Measurements from ENCODE around the gene ZNF841. TPM values are rescaled to one million over a fixed set of nuclear protein-coding genes. Genes with fewer than 3 reads are reported as not detected.

Gene ZNF841
- total and polyA plus RNA-seq, 9 of the 15 experiments (the other 6 are each of a cell fraction or from before 2014, with no cell fraction given) = 3.1 to 17.1 (median 11.0) TPM

DNA sequence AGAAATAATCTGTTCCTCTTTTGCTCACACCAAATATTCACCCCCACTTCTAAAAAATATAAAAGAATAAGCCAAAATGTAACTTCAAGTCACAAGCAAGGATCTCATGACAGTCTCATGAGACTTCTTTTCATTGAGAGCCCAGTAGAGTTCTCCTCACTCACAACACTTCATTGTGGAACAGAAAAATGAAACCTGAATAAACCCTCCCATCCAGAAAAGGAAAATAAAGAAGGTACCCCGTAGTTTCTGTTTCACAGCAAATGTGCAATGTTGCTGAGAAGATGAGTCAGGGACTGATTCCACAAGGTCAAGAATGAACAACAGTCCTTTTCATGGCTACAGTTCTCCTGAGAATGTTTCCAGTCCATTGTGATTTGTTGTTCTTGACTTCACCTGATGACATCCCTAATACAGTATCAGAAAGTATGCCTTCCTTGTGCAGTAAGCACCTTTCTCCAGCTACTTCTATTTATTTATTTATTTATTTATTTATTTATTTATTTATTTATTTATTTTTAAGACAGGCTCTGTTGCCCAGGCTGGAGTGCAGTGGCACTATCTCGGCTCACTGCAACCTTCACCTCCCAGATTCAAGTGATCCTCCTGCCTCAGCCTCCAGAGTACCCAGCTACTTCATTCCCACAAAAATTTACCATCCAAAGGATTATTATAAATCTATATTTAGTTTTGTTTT is 6.4 kb upstream of the ZNF841 start:
- H3K27me3 ChIP-seq (ENCODE audit: control insufficient read depth in 2 of 2, insufficient read depth in 2 of 2, low read length in 2 of 2) = no peaks in the 10 kb centered on the region
- POLR2A ChIA-PET = interaction anchor here (0.6 kb wide), 1 partner anchor 127 kb away, joined by 3 read pairs; no protein-coding TSS in a partner anchor
- ATAC-seq (no peak), FAIRE-seq (no peak), DNase-seq (ENCODE audit: extremely low read depth in 1 of 4, low spot score in 3 of 4) (no peak)
- intact Hi-C loops (cut with micrococcal nuclease) (no loop called here), in situ Hi-C loops (cut with MboI) (no loop called here)
- no peak overlapping the region for H3K27ac ChIP-seq (ENCODE audit: extremely low read depth, low read depth, low read length)
- BruUV-seq (replicated peaks) = no TSS peak
- no peaks in the 10 kb centered on the region for H3K9me1 ChIP-seq (ENCODE audit: control insufficient read depth, insufficient read depth, low read length)
- 0% methylated on average over 2 of the region's 2 CpGs for WGBS (ENCODE audit: insufficient coverage, low coverage, missing lambda C conversion rate)
- no peak overlapping the region for H2AFZ ChIP-seq (ENCODE audit: low read depth, low read length)
- peaks cover 5% of the 10 kb centered on the region; the same call in 1 of the 2 replicates for H3K9me3 ChIP-seq (replicated peaks; ENCODE audit: control insufficient read depth, insufficient read depth, low read depth, low read length)
- no peak overlapping the region for H3K4me3 ChIP-seq
- CTCF ChIA-PET (ENCODE audit: low intra/inter-chr PET ratio) = no interaction called here
- no peak overlapping the region for H3K4me2 ChIP-seq (ENCODE audit: insufficient read depth, low read length)
- H3K4me1 ChIP-seq (replicated peaks in 1 of 2; ENCODE audit: control insufficient read depth in 2 of 2, insufficient read depth in 2 of 2, low read length in 2 of 2) = no peaks in the 10 kb centered on the region; a peak in 1 of 5 replicates
- no peak overlapping the region for H3K9ac ChIP-seq (ENCODE audit: insufficient read depth in 1 of 2, low read depth in 2 of 2, low read length in 2 of 2)
- no peaks in the 10 kb centered on the region for H4K20me1 ChIP-seq (replicated peaks; ENCODE audit: control insufficient read depth, insufficient read depth, low read length)
- no peaks in the 10 kb centered on the region for H3K36me3 ChIP-seq (ENCODE audit: control insufficient read depth, insufficient read depth, low read length)
- H3K79me2 ChIP-seq (ENCODE audit: control insufficient read depth, insufficient read depth, low read length) = no peaks in the 10 kb centered on the region
- TF ChIP-seq POLR2H (tag; IDR thresholded peaks at IDR 0.05; ENCODE audit: low read depth) (no peak), KAT7 (CRISPR knock-in tag; IDR thresholded peaks at IDR 0.05; ENCODE audit: borderline replicate concordance) (no peak), ILF3 (IDR thresholded peaks at IDR 0.05; ENCODE audit: borderline replicate concordance) (no peak), NEUROD1 (IDR thresholded peaks at IDR 0.05; ENCODE audit: borderline replicate concordance, low read depth, low read length, partially characterized antibody) (no peak), KLF10 (CRISPR knock-in tag; IDR thresholded peaks at IDR 0.05) (no peak), POLR3G (IDR thresholded peaks at IDR 0.05; ENCODE audit: extremely low read depth, insufficient read length, insufficient replicate concordance) (no peak), LARP7 (IDR thresholded peaks at IDR 0.05) (no peak), PHF20 (IDR thresholded peaks at IDR 0.05; ENCODE audit: partially characterized antibody) (no peak), WHSC1 (IDR thresholded peaks at IDR 0.05; ENCODE audit: low read length) (no peak), RCOR1 (IDR thresholded peaks at IDR 0.05; ENCODE audit: borderline replicate concordance in 1 of 2, low read depth in 2 of 2, low read length in 2 of 2) (no peak), TRIM24 (IDR thresholded peaks at IDR 0.05) (no peak), ARID4B (CRISPR knock-in tag; IDR thresholded peaks at IDR 0.05) (no peak), RFX5 (IDR thresholded peaks at IDR 0.05; ENCODE audit: low read depth, low read length) (no peak), ARHGAP35 (IDR thresholded peaks at IDR 0.05; ENCODE audit: partially characterized antibody) (no peak)
- TF ChIP-seq, protein P1, sequence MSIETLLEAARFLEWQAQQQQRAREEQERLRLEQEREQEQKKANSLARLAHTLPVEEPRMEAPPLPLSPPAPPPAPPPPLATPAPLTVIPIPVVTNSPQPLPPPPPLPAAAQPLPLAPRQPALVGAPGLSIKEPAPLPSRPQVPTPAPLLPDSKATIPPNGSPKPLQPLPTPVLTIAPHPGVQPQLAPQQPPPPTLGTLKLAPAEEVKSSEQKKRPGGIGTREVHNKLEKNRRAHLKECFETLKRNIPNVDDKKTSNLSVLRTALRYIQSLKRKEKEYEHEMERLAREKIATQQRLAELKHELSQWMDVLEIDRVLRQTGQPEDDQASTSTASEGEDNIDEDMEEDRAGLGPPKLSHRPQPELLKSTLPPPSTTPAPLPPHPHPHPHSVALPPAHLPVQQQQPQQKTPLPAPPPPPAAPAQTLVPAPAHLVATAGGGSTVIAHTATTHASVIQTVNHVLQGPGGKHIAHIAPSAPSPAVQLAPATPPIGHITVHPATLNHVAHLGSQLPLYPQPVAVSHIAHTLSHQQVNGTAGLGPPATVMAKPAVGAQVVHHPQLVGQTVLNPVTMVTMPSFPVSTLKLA (conservative IDR thresholded peaks at IDR 0.05) = no peak
- TF ChIP-seq, protein P2, sequence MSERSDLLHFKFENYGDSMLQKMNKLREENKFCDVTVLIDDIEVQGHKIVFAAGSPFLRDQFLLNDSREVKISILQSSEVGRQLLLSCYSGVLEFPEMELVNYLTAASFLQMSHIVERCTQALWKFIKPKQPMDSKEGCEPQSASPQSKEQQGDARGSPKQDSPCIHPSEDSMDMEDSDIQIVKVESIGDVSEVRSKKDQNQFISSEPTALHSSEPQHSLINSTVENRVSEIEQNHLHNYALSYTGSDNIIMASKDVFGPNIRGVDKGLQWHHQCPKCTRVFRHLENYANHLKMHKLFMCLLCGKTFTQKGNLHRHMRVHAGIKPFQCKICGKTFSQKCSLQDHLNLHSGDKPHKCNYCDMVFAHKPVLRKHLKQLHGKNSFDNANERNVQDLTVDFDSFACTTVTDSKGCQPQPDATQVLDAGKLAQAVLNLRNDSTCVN (CRISPR knock-in tag; IDR thresholded peaks at IDR 0.05) = no peak
